Trophoblast cell (in vitro differentiated cells and primary cell): Measurements from ENCODE around the gene GPR137.
"Not testable (repeated sequence)": the region's sequence is repeated elsewhere in the genome, so short reads cannot be mapped to it uniquely, and the experiment has no call there.

Experiments
- DNase-seq, 2 donors: peaks; one replicate each; pipeline ENCODE4 v3.0.0-alpha.2; 2016
- H2AFZ ChIP-seq: 2 replicates; pipeline ENCODE4 v1.6.1; 2013; ENCODE audit warnings: low read length, moderate library complexity, mild to moderate bottlenecking; ENCODE audit not compliant: insufficient read depth, poor library complexity
- H2AK5ac ChIP-seq: 2 replicates; pipeline ENCODE4 v1.6.1; 2013; ENCODE audit warnings: mild to moderate bottlenecking, low read length
- H2BK120ac ChIP-seq: 2 replicates; pipeline ENCODE4 v1.6.1; 2013; ENCODE audit warnings: low read length, mild to moderate bottlenecking, moderate library complexity; ENCODE audit not compliant: insufficient read depth, poor library complexity
- H2BK12ac ChIP-seq: 2 replicates; pipeline ENCODE4 v1.6.1; 2013; ENCODE audit warnings: mild to moderate bottlenecking, low read length, moderate library complexity
- H2BK5ac ChIP-seq: 2 replicates; pipeline ENCODE4 v1.6.1; 2013; ENCODE audit warnings: low read length, low read depth, moderate library complexity, mild to moderate bottlenecking; ENCODE audit not compliant: poor library complexity
- H3K14ac ChIP-seq: 2 replicates; pipeline ENCODE4 v1.6.1; 2013; ENCODE audit warnings: mild to moderate bottlenecking, low read length
- H3K18ac ChIP-seq: 2 replicates; pipeline ENCODE4 v1.6.1; 2013; ENCODE audit warnings: mild to moderate bottlenecking, low read length
- H3K23ac ChIP-seq: 2 replicates; pipeline ENCODE4 v1.6.1; 2013; ENCODE audit warnings: low read length
- H3K27ac ChIP-seq: 2 replicates; pipeline ENCODE4 v1.5.1; 2013; ENCODE audit warnings: low read depth, mild to moderate bottlenecking, inconsistent platforms, low read length, moderate library complexity
- H3K27me3 ChIP-seq: 2 replicates; pipeline ENCODE4 v1.6.1; 2013; ENCODE audit warnings: inconsistent platforms, mild to moderate bottlenecking, low read length, moderate library complexity; ENCODE audit not compliant: insufficient read depth
- H3K36me3 ChIP-seq, 2 experiments: 1 replicate in 1 of 2; 2 replicates in 1 of 2; pipeline ENCODE4 v1.6.1; 2013; ENCODE audit warnings: low read length in 2 of 2, mild to moderate bottlenecking in 2 of 2, moderate library complexity in 1 of 2; ENCODE audit not compliant: insufficient read depth in 2 of 2, control insufficient read depth in 1 of 2
- H3K4ac ChIP-seq: 2 replicates; pipeline ENCODE4 v1.6.1; 2013; ENCODE audit warnings: low read depth, mild to moderate bottlenecking, low read length, moderate library complexity
- H3K4me1 ChIP-seq, 2 experiments: 1 replicate in 1 of 2; 2 replicates in 1 of 2; pipeline ENCODE4 v1.6.1; 2013; ENCODE audit warnings: low read length in 2 of 2, mild to moderate bottlenecking in 2 of 2, moderate library complexity in 1 of 2; ENCODE audit not compliant: insufficient read depth in 2 of 2, control insufficient read depth in 1 of 2
- H3K4me2 ChIP-seq: 2 replicates; pipeline ENCODE4 v1.6.1; 2013; ENCODE audit warnings: inconsistent platforms, mild to moderate bottlenecking, low read length, moderate library complexity
- H3K4me3 ChIP-seq: 2 replicates; pipeline ENCODE4 v1.5.1; 2013; ENCODE audit warnings: mild to moderate bottlenecking, low read depth, low read length, inconsistent platforms
- H3K79me1 ChIP-seq: one replicate; pipeline ENCODE4 v1.6.1; 2013; ENCODE audit warnings: low read length
- H3K79me2 ChIP-seq: 2 replicates; pipeline ENCODE4 v1.6.1; 2013; ENCODE audit warnings: low read length, mild to moderate bottlenecking; ENCODE audit not compliant: control insufficient read depth, insufficient read depth, poor library complexity
- H3K9ac ChIP-seq: 2 replicates; pipeline ENCODE4 v1.6.1; 2013; ENCODE audit warnings: mild to moderate bottlenecking, low read length
- H3K9me3 ChIP-seq: 2 replicates; pipeline ENCODE4 v1.6.1; 2013; ENCODE audit warnings: low read depth, mild to moderate bottlenecking, control low read depth, inconsistent platforms, low read length; ENCODE audit not compliant: insufficient read depth
- H4K12ac ChIP-seq: 2 replicates; pipeline ENCODE4 v1.6.1; 2013; ENCODE audit warnings: low read depth, mild to moderate bottlenecking, low read length, moderate library complexity
- H4K8ac ChIP-seq: 2 replicates; pipeline ENCODE4 v1.6.1; 2013; ENCODE audit warnings: low read depth, mild to moderate bottlenecking, low read length, moderate library complexity
- H4K91ac ChIP-seq: one replicate; pipeline ENCODE4 v1.6.1; 2013; ENCODE audit warnings: low read depth, mild to moderate bottlenecking, low read length, moderate library complexity
- WGBS: extraction: QIAGEN DNeasy Blood & Tissue Kit; methylation state at CpG from one replicate; pipeline ENCODE4 v1.1.7; 2013; ENCODE audit warnings: missing lambda C conversion rate; ENCODE audit not compliant: insufficient read length, insufficient coverage; ENCODE audit errors: extremely low coverage; 5-methylcytosine and 5-hydroxymethylcytosine counted together

Gene GPR137

GRCh38 chr11:64321533-64321932, 35.9 kb downstream of the GPR137 start:
- Histone ChIP-seq H3K79me1 (peaks cover 16% of the 10 kb centered on the region), H3K9ac (no peak overlapping the region), H3K23ac (no peak overlapping the region), H4K91ac (no peak overlapping the region), H4K8ac (no peak overlapping the region), H3K36me3 (peaks cover 30 to 32% of the 10 kb centered on the region in 2 experiments), H3K4me3 (no peak overlapping the region), H3K79me2 (peaks cover 9% of the 10 kb centered on the region), H3K4me2 (no peak overlapping the region), H3K14ac (no peak overlapping the region), H3K27ac (no peak overlapping the region), H3K27me3 (no peaks in the 10 kb centered on the region), H2AK5ac (no peak overlapping the region), H2AFZ (no peak overlapping the region), H3K9me3 (no peaks in the 10 kb centered on the region), H4K12ac (no peak overlapping the region), H2BK120ac (no peak overlapping the region), H3K4me1 (peaks cover 15 to 19% of the 10 kb centered on the region in 2 experiments), H3K18ac (no peak overlapping the region), H3K4ac (no peak overlapping the region), H2BK5ac (no peak overlapping the region), H2BK12ac (no peak overlapping the region)
- no peak for DNase-seq
- no CpG with 5 or more reads among the region's 5 CpGs for WGBS

DNA sequence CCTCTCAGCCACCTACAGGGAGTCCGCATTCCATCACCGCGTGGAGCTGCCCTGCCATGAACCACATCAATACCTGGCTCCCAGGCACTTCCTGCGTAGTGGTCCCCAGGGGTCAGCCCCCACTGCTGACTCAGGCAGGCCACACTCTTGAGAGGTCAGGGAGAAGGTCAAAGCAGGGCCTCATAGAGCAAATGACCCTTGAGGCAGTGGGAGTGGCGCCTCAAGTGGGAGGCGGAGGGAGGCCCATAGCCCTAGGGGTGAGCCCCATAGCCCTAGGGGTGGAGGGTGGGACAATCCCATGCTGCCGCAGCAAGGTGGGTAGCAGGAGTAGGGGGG, 37.2 kb downstream of the GPR137 start:
- WGBS, result no CpG with 5 or more reads among the region's 7 CpGs
- DNase-seq, result no peak

DNA sequence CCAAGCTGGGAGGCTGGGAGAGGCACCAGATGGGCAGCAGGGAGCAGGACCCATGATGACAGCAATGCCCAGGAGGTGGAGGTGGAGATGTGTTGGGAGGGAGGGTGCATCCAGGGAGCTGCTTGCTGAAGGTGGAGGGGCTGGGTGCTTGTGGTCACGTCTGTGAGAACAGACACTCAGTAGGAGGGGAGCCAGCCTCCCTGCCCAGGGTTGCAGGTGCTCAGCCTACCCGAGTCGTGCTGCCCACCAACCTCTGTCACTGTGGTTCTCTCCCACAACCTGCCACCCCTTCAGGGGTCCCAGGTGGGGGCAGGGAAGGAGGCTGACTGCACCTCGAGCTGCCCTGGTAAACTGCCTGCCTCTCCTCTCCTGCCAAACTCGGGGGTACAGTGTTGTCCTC, 37.7 kb downstream of the GPR137 start:
- Histone ChIP-seq H3K4ac (no peak overlapping the region), H3K14ac (no peak overlapping the region), H3K4me1 (peaks cover 15 to 19% of the 10 kb centered on the region in 2 experiments), H3K9me3 (no peaks in the 10 kb centered on the region), H3K27ac (no peak overlapping the region), H3K9ac (no peak overlapping the region), H4K12ac (no peak overlapping the region), H3K4me2 (no peak overlapping the region), H2AFZ (no peak overlapping the region), H3K23ac (no peak overlapping the region), H4K8ac (no peak overlapping the region), H4K91ac (no peak overlapping the region), H2BK120ac (no peak overlapping the region), H3K4me3 (no peak overlapping the region), H2BK5ac (no peak overlapping the region), H3K36me3 (peaks cover 29 to 30% of the 10 kb centered on the region in 2 experiments), H2AK5ac (no peak overlapping the region), H3K79me2 (peaks cover under 1% of the 10 kb centered on the region), H3K18ac (no peak overlapping the region), H3K79me1 (peaks cover 4% of the 10 kb centered on the region), H2BK12ac (no peak overlapping the region), H3K27me3 (no peaks in the 10 kb centered on the region)
- no peak for DNase-seq
- WGBS, result no CpG with 5 or more reads among the region's 5 CpGs

More for the DNA sequence above, 37.2 kb downstream of the GPR137 start:
- Histone ChIP-seq H3K9me3 (no peaks in the 10 kb centered on the region), H3K27ac (no peak overlapping the region), H3K23ac (no peak overlapping the region), H3K27me3 (no peaks in the 10 kb centered on the region), H3K36me3 (peaks cover 29 to 30% of the 10 kb centered on the region in 2 experiments), H3K79me2 (peaks cover 5% of the 10 kb centered on the region), H2BK12ac (no peak overlapping the region), H3K4me3 (no peak overlapping the region), H2AFZ (no peak overlapping the region), H3K79me1 (peaks cover 8% of the 10 kb centered on the region), H3K4me2 (no peak overlapping the region), H4K12ac (no peak overlapping the region), H2AK5ac (no peak overlapping the region), H3K9ac (no peak overlapping the region), H3K4ac (no peak overlapping the region), H4K8ac (no peak overlapping the region), H4K91ac (no peak overlapping the region), H3K4me1 (peaks cover 15 to 19% of the 10 kb centered on the region in 2 experiments), H2BK120ac (no peak overlapping the region), H2BK5ac (no peak overlapping the region), H3K14ac (no peak overlapping the region), H3K18ac (no peak overlapping the region)

GRCh38 chr11:64323984-64324383, 38.3 kb downstream of the GPR137 start:
- H3K4me2 ChIP-seq, H3K9ac ChIP-seq, H2BK120ac ChIP-seq, H4K8ac ChIP-seq, H3K4ac ChIP-seq, DNase-seq, H3K4me3 ChIP-seq, H3K18ac ChIP-seq, H2BK5ac ChIP-seq, H3K79me2 ChIP-seq, H3K14ac ChIP-seq, H3K79me1 ChIP-seq, H3K9me3 ChIP-seq, H3K27me3 ChIP-seq, H4K12ac ChIP-seq, H2AFZ ChIP-seq, H2BK12ac ChIP-seq, H2AK5ac ChIP-seq, H3K23ac ChIP-seq: not testable (repeated sequence)
- Histone ChIP-seq H4K91ac (peak overlapping the region; percentile 69), H3K36me3 (peaks cover 29 to 30% of the 10 kb centered on the region in 2 experiments), H3K27ac (peak overlapping the region; percentile 13), H3K4me1 (peaks cover 14 to 19% of the 10 kb centered on the region in 2 experiments)
- no CpG with 5 or more reads among the region's 4 CpGs for WGBS
